ENCODE data around the gene SLC32A1. TPM values are rescaled to one million over a fixed set of nuclear protein-coding genes. Genes with fewer than 3 reads are reported as not detected.
A peak's percentile ranks its signal among the peaks of the same experiment; 100 is the strongest.

The SLC32A1 gene
- total RNA-seq, 2 donors from 2014 or later, result not detected

- DNase-seq (ENCODE audit: low spot score), result no peak
- TF ChIP-seq CTCF (IDR thresholded peaks at IDR 0.05), result no peak
- Histone ChIP-seq H3K27ac (no peak overlapping the region), H3K4me1 (peaks cover 0 to 50% of the 10 kb centered on the region in 2 donors), H3K4me3 (peak overlapping the region in 1 of 2 donors; percentile 38), H3K9me3 (no peaks in the 10 kb centered on the region), H3K27me3 (peaks cover 46 to 62% of the 10 kb centered on the region in 2 donors), H3K36me3 (no peaks in the 10 kb centered on the region)
Measured at GRCh38 chr20:38730167-38730988, 6.1 kb downstream of the SLC32A1 start.

GRCh38 chr20:38730989-38731737 is 6.9 kb downstream of the SLC32A1 start:
- Histone ChIP-seq H3K9me3 (no peaks in the 10 kb centered on the region), H3K4me1 (peaks cover 0 to 45% of the 10 kb centered on the region in 2 donors), H3K27me3 (peaks cover 39 to 55% of the 10 kb centered on the region in 2 donors), H3K4me3 (peak overlapping the region in 1 of 2 donors; percentile 38), H3K27ac (no peak overlapping the region), H3K36me3 (no peaks in the 10 kb centered on the region)
- TF ChIP-seq CTCF (IDR thresholded peaks at IDR 0.05), result peak; percentile 99
- DNase-seq (ENCODE audit: low spot score), result no peak

GRCh38 chr20:38731738-38732113 is 7.4 kb downstream of the SLC32A1 start:
- no peaks in the 10 kb centered on the region for H3K9me3 ChIP-seq
- peaks cover 33 to 49% of the 10 kb centered on the region in 2 donors for H3K27me3 ChIP-seq
- H3K4me1 ChIP-seq, result peaks cover 0 to 40% of the 10 kb centered on the region in 2 donors
- no peak overlapping the region for H3K27ac ChIP-seq
- no peak for DNase-seq (ENCODE audit: low spot score)
- no peak overlapping the region for H3K4me3 ChIP-seq
- H3K36me3 ChIP-seq, result no peaks in the 10 kb centered on the region
- TF ChIP-seq CTCF (IDR thresholded peaks at IDR 0.05), result no peak

- no peak for TF ChIP-seq CTCF (IDR thresholded peaks at IDR 0.05)
- Histone ChIP-seq H3K36me3 (no peaks in the 10 kb centered on the region), H3K4me3 (no peak overlapping the region), H3K27ac (no peak overlapping the region), H3K9me3 (no peaks in the 10 kb centered on the region), H3K27me3 (peaks cover 22 to 36% of the 10 kb centered on the region in 2 donors), H3K4me1 (peaks cover 0 to 29% of the 10 kb centered on the region in 2 donors)
- DNase-seq (ENCODE audit: low spot score), result no peak
Measured at GRCh38 chr20:38732981-38733380, 8.7 kb downstream of the SLC32A1 start.

- Histone ChIP-seq H3K36me3 (no peaks in the 10 kb centered on the region), H3K27me3 (peaks cover 4 to 16% of the 10 kb centered on the region in 2 donors), H3K4me3 (no peak overlapping the region), H3K27ac (no peak overlapping the region), H3K9me3 (no peaks in the 10 kb centered on the region), H3K4me1 (peaks cover 0 to 11% of the 10 kb centered on the region in 2 donors)
- no peak for TF ChIP-seq CTCF (IDR thresholded peaks at IDR 0.05)
- DNase-seq (ENCODE audit: low spot score), result no peak
Measured at GRCh38 chr20:38735172-38735571, 10.9 kb downstream of the SLC32A1 start.

Measured in right atrium auricular region (tissue), 2 donors.